ENCODE data around the gene CAPN8.

Gene CAPN8

DNA sequence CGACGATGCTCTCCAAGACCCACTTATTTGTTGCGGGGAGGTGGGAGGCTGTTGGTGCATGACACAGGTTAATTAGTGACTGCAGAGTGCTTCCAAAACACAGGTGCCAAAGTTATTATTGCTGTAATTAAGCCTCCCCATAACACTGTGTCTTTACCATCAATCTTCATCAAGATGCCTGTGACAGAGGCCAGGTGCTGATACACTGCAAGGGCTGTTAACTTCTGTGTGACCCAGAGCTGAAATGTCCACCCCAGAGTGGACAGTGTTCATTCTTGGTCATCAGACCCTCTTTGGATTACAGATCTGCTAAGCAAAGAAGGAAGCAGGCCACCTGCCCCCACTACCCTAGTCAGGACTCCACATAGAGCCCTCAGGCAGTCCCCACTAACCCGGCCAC lies 55.5 kb downstream of the CAPN8 start:
- no peak for DNase-seq

DNA sequence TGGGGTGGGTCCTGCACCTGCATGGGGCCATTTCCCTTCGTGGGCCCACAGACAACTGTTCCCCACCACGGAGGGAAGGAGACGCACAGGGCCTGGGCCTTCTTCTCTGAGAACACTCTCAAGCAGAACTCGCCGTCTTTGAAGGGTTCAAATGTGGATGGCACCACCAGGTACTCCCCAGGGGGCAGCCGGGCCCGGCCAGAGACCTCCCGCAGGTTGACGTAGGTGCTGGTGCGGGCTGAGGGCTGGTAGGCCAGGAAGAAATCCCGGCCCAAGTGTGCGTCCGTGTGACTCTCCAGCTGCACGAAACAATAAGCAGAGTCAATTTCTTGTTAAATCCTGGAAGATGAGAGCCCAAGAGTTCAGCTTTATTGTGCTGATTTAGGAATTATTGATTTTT lies 56.4 kb downstream of the CAPN8 start:
- DNase-seq, result no peak

DNA sequence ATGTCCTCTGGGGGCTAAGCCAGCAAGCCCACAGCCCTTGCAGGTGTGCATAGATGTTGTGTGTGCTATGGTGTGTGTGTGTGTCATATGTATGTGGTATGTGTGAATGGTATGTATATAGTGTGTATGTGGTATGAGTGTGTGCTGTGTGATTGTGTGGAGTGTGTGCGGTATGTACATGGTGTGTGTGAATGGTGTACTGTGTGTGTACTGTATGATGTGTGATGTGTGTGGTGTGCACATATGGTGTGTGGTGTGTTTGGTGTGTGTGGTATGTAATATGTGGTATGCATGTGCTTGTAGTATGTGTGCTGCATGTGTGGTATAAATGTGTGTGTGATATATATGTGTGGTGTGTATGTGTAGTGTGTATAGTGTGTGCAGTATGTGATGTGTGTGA lies 107.0 kb downstream of the CAPN8 start:
- no peak for DNase-seq

DNA sequence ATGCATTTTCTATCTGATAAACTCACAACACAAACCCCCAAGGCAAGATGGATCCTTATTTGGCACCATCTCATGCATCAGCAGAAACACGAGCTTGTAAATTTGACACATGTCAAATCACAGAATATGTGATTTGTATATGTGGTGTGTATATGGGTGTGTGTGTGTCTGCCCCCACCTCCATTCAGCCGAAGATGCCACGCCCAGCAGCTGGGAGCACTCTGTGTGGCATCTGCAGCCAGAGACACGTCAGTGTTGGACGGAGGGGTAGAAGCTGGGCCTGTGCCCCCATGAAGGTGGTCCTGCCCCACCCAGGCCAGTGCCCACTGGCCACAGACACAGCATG lies 108.4 kb downstream of the CAPN8 start:
- DNase-seq, result no peak

- DNase-seq, result no peak
Measured at GRCh38 chr1:223556414-223557129, 108.9 kb downstream of the CAPN8 start.

DNA sequence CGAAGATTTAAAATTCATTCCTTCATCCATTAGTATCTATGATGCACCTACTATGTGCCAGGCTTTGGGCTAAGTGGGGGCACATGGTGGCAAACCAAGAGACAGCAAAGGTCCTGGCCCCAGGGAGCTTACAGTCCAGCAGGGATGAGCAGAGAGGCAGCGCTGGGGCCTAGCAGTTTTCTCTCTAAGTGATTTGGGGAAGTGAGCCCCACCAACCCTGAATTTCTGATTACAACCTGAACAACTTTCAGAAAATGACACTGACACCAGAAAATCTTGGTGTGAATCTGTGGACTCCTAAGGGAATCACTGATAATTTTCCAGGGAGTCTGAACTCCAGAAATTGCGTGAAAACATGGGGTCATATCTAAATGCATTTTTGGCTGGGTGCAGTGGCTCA lies 111.5 kb downstream of the CAPN8 start:
- DNase-seq, result no peak

GRCh38 chr1:223551610-223552009 lies 113.9 kb downstream of the CAPN8 start:
- no peak for DNase-seq

GRCh38 chr1:223549740-223550139 lies 115.8 kb downstream of the CAPN8 start:
- DNase-seq, result no peak

DNA sequence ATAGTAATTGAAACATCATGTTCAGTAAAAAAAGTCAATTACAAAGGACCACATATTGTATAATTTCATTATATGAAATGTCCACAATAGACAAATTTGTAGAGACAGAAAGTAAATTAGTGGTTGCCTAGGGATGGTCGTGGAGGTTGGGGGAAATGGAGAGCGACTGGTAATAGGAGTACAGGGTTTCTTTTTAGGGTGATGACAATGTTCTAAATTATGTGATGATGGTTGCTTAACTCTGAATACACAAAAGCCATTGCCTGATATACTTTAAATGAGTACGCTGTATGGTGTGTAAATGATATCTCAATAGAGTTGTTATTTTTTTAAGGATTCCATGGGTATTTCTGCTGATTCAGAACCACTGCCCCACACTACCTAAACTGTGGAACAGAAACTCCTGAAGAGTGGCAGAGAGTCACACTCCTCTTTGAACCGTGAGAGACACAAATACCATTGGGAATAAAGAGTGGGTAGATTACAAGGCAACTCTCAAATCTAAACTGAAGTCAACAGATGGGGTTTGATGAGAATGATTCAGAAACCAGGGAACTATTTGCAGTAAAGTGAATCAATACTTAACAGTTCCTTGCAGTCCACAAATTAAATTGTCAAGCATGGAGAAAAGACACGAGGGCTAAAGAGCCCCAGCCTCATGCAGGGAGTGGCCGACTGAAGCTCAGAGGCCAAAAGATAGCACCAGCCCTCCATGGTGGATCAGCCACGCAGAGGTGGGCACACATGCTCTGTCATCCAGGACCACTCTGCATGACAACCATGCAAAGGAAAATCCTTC lies 118.0 kb downstream of the CAPN8 start:
- DNase-seq, result no peak

DNA sequence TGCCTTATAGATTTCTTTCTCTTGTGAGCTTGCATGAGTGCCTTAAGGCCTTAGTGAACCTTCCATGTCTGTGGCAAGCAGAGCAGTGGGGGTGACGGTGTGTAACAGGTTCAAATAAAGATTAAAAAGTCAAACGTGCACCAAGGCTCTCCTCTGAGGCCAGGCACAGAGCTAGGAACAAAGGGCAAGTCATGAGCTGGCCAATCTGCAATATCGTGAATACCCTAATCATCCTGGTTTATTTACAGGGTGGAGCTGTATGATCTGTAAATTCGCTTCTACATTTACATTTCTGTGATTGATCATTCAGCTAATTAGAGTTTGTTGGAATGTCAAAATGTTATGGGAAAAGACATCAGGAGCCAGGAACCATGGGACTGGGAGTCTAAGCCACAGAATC lies 120.2 kb downstream of the CAPN8 start:
- no peak for DNase-seq

DNA sequence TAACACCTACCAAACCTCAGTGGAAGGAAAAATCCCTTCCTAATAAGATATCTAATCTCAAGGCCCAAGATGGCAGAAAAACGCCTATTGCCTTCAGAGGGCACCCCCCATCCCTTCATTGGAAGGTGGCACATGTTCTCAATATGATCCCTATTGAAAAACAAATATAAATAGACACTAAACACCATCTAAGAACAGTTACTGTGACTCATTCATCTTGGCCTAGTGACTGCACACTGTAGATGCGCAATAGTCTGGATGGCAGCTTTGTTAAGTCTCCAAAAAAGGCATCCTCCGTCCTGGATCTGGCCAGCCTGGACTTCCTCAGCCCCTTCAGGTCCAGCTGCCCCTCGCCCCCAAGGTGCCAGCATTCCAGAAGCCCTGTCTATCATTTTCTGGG lies 121.9 kb downstream of the CAPN8 start:
- no peak for DNase-seq

GRCh38 chr1:223542831-223543230 lies 122.7 kb downstream of the CAPN8 start:
- no peak for DNase-seq

DNA sequence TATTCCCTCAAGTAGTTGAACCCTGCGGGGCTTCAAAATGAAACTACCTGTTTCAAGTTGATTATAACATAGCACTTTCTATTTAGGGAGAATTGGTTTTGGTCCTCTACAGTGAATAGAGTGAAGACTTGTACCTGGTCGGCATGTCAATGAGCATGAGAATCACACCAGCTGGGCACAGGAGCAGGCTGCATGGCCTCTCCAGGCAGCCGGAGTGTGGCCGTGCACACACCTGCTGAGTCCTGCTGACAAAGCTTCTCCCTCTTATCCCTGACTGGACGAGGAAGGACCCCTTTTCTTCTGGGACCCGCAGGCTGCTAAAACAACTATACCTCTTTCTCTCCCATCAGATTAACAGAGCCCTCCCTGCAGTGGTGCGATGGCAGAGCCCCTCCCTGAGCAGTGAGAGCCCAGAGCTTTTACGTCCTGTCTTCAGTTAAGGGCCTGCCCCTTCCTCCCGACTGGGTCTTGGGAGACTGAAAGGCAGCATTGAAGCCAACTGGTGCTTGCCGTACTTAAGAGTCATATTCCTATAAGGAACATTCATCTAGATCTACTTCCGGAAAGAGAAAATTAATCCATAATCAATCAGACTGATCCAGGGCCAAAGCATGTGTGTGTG lies 124.9 kb downstream of the CAPN8 start:
- DNase-seq, result no peak

- DNase-seq, result no peak
Measured at GRCh38 chr1:223539750-223540149, 125.8 kb downstream of the CAPN8 start.

DNA sequence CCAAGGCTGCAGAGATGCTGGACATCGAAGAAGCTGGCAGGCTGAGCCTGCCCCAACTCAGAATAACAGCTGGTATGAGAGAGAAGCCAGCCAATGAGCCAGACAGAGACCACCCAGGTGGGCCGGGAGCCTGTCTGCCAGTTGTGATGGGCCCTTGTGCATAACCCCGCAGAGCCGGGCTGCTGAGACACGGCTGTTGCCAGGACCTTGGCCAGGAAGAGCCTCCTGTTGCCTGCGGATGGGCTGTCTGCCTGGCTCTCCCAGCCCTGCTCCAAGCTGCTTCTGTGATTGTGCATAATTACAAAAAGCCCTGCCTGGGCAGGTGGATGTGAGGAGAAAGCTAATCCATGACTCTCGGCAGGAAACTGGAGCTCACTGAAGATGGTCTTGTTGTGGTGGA lies 126.5 kb downstream of the CAPN8 start:
- DNase-seq, result no peak

- DNase-seq, result no peak
Measured at GRCh38 chr1:223535319-223535718, 130.2 kb downstream of the CAPN8 start.

DNA sequence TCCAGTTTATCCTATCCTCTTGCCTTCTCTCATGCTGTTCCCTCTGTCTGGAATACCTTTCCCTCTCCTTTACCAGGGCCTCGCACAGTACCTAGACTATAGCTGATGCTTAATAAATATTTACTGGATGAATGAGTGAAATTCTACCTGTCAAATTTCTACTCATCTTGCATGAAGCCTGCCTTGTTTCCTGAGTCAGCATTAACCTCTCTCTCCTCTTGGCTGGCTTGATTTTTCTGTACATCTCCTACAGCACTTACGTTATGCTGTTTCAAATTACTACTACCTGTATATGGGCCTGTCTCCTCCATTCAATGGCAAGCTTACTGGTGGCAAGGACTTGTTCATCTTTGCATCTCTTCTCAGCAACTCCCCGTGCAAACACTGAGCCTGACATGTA lies 130.8 kb downstream of the CAPN8 start:
- no peak for DNase-seq

- DNase-seq, result no peak
Measured at GRCh38 chr1:223533708-223534107, 131.8 kb downstream of the CAPN8 start.

GRCh38 chr1:223531742-223532341 lies 133.7 kb downstream of the CAPN8 start:
- DNase-seq, result peak in 2 of 6 experiments; percentile 11 to 12

- no peak for DNase-seq
Measured at GRCh38 chr1:223525957-223526356, 139.5 kb downstream of the CAPN8 start.

DNA sequence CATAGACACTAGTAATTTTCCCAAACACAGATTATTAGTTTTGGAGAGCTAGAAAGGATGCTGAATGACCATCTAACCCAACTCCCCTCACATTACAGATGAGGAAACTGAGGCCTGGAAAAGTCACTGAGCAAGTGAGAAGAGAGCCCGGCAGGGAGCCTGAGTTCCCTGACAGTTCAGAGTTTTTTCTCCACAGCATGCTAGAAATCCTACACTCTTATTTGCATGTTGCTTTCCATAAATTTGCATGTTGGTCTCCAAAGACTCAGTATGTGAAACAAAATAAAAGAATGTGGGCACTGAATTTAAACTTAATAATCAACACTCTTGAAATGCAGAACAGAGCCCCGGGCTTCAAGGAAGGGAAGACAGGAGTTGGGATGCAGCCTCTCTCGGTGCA lies 140.0 kb downstream of the CAPN8 start:
- DNase-seq, result no peak

DNA sequence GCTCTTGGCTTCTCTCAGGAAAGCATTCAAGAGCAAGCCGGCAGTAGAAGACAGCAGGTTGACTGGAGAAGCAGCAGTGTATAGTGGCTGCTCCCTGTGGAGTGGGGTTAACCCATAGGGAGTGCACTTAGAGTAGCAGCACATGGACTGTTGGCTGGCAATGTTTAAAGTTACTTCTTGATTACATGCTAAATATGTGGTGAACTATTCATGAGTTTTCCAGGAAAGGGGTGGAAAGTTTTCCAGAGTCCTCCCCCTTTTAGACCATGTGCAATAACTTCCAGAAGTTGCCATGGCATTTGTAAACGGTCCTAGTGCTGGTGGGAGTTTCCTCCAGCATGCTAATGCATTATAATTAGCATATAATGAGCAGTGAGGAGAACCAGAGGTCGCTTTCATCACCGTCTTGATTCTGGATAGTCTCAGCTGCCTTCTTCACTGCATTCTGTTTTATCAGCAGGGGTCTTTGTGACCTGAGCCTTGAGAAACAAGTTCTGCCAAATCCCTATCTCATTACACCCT lies 140.5 kb downstream of the CAPN8 start:
- no peak for DNase-seq

GRCh38 chr1:223521150-223521549 lies 144.4 kb downstream of the CAPN8 start:
- DNase-seq, result no peak

DNA sequence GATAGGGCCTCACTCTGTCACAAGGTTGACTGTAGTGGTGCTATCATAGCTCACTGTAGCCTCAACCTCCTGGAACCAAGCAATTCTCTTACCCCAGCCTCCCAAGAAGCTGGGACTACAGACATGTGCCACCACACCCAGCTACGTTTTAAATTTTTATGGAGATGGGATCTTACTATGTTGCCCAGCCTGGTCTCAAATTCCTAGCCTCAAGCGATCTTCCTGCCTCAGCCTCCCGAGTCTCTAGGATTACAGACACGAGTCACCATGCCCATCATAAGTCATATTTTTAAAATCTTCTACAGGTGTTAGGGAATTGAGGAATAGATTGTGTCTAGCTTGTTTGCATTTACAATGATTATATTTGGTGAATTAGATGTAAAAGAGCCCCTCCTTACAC lies 145.3 kb downstream of the CAPN8 start:
- no peak for DNase-seq

All from stimulated activated naive CD4-positive, alpha-beta T cell (primary cell).